SJCRH30 (cell line): ENCODE results near the gene ANKRD17. TPM values are rescaled to one million over a fixed set of nuclear protein-coding genes. Genes with fewer than 3 reads are reported as not detected.
A peak's percentile ranks its signal among the peaks of the same experiment; 100 is the strongest.

Experiments used
- DNase-seq, 2 experiments: peaks; one replicate each; pipeline ENCODE4 v3.0.0-alpha.2; 2015 to 2020
- H3K27ac ChIP-seq: fragments of 250-450 bp; sonication (Bioruptor Pico); 2 replicates; pipeline ENCODE4 v1.5.1; 2020; ENCODE audit warnings: mild to moderate bottlenecking, moderate library complexity
- H3K27me3 ChIP-seq: fragments of 250-450 bp; sonication (Bioruptor Pico); 2 replicates; pipeline ENCODE4 v1.5.1; 2020; ENCODE audit warnings: mild to moderate bottlenecking, moderate library complexity
- H3K36me3 ChIP-seq: fragments of 250-450 bp; sonication (Bioruptor Pico); 2 replicates; pipeline ENCODE4 v1.5.1; 2020; ENCODE audit warnings: mild to moderate bottlenecking, moderate library complexity
- H3K4me1 ChIP-seq: fragments of 250-450 bp; sonication (Bioruptor Pico); 2 replicates; pipeline ENCODE4 v1.5.1; 2020; ENCODE audit warnings: mild to moderate bottlenecking, moderate library complexity
- H3K4me3 ChIP-seq: fragments of 250-450 bp; sonication (Bioruptor Pico); 2 replicates; pipeline ENCODE4 v1.5.1; 2020; ENCODE audit warnings: mild to moderate bottlenecking, moderate library complexity
- H3K9me3 ChIP-seq: fragments of 250-450 bp; sonication (Bioruptor Pico); replicated peaks from 2 replicates; pipeline ENCODE4 v1.5.1; 2020; ENCODE audit warnings: mild to moderate bottlenecking, moderate library complexity
- total RNA-seq: library from RNA; depleted of rRNA; stranded (reverse); fragments of >200 nt; shearing (Covaris generic); gene quantifications from 2 replicates; pipeline ENCODE4 v1.2.3, GENCODE V29; 2014

Gene ANKRD17
- total RNA-seq, 1 experiment from 2014 or later = 82.3 TPM

DNA sequence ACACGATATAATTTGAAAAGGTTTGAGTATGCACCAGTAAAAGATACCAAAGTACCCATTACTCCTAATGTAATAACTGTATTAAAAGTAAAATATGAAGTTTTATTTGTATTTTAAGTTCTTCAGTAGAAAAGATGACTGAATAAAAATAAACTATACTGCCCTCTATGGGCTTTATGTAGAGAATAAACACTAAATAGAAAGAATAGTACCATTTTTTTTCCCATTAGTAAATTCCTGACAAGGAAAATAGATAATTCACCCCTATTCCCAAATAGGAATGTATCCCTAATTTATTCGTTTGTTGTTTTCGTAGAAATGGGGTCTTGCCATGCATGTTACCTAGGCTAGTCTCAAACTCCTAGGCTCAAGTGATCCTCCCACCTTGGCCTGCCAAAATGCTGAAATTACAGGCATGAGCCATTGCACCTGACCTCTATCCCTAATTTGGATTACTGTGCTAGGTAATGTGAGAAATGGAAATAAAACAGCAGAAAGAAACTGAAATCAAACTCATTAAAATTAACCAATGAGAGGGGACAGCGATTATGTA, 115.5 kb downstream of the ANKRD17 start:
- peaks cover 89% of the 10 kb centered on the region for H3K36me3 ChIP-seq
- H3K27ac ChIP-seq = no peak overlapping the region
- H3K9me3 ChIP-seq = no peaks in the 10 kb centered on the region
- peaks cover 17% of the 10 kb centered on the region for H3K4me1 ChIP-seq
- H3K27me3 ChIP-seq = no peaks in the 10 kb centered on the region
- no peak for DNase-seq
- H3K4me3 ChIP-seq = no peak overlapping the region

DNA sequence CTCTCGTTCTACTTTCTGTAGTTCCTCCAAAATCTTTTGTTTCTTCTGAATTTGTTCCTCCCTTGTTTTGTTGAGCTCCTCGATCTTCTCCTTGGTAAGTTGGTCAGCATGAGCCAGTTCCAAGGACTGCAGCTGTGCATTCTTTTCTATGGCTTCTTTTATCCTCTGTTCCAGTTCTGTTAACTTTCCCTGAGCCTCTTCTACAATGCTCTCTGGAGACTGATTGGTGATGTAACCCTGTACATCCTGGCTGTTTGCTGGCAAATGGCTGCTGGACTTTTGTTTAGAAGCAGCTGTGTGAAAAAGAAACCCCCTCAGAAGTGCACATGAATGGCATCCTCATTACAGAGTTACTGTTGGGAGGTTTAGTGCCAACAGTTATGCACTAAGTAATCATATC, 118.6 kb downstream of the ANKRD17 start:
- DNase-seq = peak; percentile 71 to 88
- Histone ChIP-seq H3K4me1 (peaks cover 17% of the 10 kb centered on the region), H3K27me3 (no peaks in the 10 kb centered on the region), H3K27ac (peak overlapping the region; percentile 66), H3K9me3 (no peaks in the 10 kb centered on the region), H3K36me3 (peaks cover 89% of the 10 kb centered on the region), H3K4me3 (no peak overlapping the region)

DNA sequence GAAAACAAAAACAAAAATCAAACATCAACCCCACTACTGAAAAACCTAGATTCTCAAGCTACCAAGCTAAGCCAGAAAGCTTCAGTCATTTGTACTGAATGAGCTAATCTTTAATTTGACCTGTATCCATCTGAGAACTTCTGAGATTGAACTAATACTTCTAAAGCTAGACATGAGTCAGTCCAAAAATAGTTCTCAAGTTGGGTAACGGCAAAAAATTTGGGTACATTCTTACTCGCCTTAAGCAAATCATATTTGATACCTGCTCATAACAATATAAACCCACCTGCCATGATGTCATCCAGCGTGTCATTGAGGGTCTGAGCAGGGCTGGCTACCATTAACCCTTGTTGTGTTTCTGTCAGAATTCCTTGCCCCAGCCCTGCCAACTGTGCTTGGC, 119.4 kb downstream of the ANKRD17 start:
- H3K4me3 ChIP-seq = no peak overlapping the region
- peaks cover 90% of the 10 kb centered on the region for H3K36me3 ChIP-seq

DNA sequence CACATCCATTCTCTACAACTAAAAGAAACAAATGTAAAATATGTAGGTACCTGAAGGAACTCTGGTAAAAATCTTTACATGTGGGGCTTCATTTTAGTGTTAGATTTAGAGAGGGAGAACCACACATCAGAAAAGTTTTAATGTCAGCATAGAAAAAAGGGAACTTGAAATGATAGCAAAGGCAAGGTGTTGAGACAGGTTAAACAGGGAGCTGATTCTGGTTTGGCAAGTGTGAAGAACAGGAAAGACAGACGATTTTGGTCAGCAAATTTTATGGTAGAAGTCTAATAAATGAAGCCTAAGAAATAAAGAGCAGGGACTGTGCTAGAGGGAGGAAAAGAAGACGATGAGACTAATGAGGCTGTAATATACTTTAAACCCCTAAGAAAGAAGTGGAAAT, 121.5 kb downstream of the ANKRD17 start:
- Histone ChIP-seq H3K27ac (no peak overlapping the region), H3K4me1 (peaks cover 17% of the 10 kb centered on the region), H3K27me3 (no peaks in the 10 kb centered on the region), H3K9me3 (no peaks in the 10 kb centered on the region), H3K4me3 (no peak overlapping the region), H3K36me3 (peaks cover 86% of the 10 kb centered on the region)
- DNase-seq = no peak

More for the DNA sequence above, 119.4 kb downstream of the ANKRD17 start:
- DNase-seq = no peak
- peaks cover 17% of the 10 kb centered on the region for H3K4me1 ChIP-seq
- H3K9me3 ChIP-seq = no peaks in the 10 kb centered on the region
- H3K27ac ChIP-seq = peak overlapping the region; percentile 66
- no peaks in the 10 kb centered on the region for H3K27me3 ChIP-seq

DNA sequence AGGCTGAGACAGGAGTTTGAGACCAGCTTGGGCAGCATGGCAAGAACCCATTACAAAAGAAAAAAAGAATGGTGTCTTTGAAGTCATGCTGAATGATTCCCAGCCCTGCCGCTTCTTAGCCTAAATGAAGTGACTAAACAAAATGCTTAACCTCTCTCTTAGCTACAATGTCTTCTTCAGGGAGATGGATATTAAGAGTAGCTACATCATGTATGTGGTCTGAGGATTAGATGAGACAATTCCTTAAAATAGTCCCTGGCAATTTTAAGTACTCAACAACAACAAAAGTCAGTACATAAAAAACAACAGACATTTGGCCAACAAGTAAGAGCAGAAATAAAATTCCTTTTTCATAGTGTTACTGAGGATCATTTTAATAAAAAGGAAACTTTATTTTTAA, 124.8 kb downstream of the ANKRD17 start:
- no peaks in the 10 kb centered on the region for H3K9me3 ChIP-seq
- DNase-seq = no peak
- H3K27me3 ChIP-seq = no peaks in the 10 kb centered on the region
- no peak overlapping the region for H3K27ac ChIP-seq
- H3K4me1 ChIP-seq = no peaks in the 10 kb centered on the region
- H3K4me3 ChIP-seq = no peak overlapping the region
- H3K36me3 ChIP-seq = peaks cover 85% of the 10 kb centered on the region

DNA sequence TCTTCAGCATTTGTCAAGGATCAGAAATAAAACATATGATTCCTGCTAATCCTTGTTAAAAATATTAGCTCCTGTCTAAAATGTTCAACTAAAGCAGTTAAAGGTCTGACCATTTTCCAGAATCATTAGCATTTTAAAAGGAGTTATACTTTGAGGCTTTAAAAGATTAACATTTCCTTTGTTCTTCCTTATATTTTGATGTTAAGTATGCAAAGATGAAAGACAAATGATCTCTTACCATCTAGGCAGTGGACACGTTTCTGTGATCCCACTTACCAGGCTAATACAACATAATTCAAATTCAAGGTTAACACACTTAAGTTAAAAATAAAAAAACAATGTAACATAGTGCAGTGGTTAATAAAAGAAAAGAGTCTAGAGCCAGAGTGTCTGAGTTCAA, 127.3 kb downstream of the ANKRD17 start:
- no peak overlapping the region for H3K27ac ChIP-seq
- no peak overlapping the region for H3K4me3 ChIP-seq
- H3K27me3 ChIP-seq = no peaks in the 10 kb centered on the region
- H3K4me1 ChIP-seq = no peaks in the 10 kb centered on the region
- H3K9me3 ChIP-seq = no peaks in the 10 kb centered on the region
- DNase-seq = no peak
- peaks cover 86% of the 10 kb centered on the region for H3K36me3 ChIP-seq

DNA sequence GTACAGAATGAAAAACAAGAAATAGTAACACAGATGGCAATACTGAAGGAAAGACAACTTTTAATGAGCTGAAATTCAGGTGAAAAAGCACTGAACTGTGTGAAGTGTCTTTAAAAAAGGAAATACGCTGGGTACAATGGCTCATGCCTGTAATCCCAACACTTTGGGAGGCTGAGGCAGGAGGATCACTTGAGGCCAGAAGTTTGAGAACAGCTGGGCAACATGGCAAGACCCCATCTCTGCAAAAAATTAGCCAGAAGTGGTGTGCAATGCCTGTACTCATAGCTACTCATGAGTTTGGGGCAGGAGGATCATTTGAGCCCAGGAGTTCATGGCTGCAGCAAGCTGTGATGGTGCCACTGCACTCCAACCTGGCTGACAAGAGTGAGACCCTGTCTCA, 129.3 kb downstream of the ANKRD17 start:
- DNase-seq = no peak
- no peaks in the 10 kb centered on the region for H3K4me1 ChIP-seq
- peaks cover 83% of the 10 kb centered on the region for H3K36me3 ChIP-seq
- H3K9me3 ChIP-seq = no peaks in the 10 kb centered on the region
- H3K27ac ChIP-seq = no peak overlapping the region
- H3K4me3 ChIP-seq = no peak overlapping the region
- no peaks in the 10 kb centered on the region for H3K27me3 ChIP-seq

DNA sequence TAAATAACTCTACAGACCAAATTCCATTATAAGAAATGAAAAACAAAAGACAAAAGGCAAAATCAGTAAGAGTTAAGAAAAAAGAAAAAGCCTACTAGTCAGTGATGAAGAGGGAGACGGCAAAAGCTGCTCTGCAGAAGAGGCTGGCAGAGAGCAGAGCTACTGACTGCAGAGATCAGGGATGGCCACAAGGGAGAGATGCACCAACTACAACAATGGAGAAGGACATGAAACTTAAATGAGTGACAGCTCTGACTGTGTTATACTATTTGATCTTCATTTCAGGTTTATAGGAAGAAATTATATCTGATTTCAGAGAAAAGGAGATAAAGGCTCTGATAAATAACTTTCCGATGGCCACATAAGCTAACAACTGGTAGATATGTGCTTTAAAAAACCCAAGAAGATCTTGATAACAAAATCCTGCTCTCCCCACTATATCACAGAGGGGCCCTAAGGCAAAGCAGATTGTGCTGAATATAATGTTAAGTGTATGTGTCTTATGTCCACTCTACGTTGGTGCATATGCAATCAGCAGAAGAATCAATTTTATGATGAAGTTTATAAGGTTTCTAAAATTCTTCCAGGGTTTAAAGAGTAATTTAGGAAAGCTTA, 130.7 kb downstream of the ANKRD17 start:
- H3K36me3 ChIP-seq = peaks cover 86% of the 10 kb centered on the region
- H3K27ac ChIP-seq = no peak overlapping the region
- no peaks in the 10 kb centered on the region for H3K4me1 ChIP-seq
- DNase-seq = no peak
- H3K9me3 ChIP-seq = no peaks in the 10 kb centered on the region
- no peak overlapping the region for H3K4me3 ChIP-seq
- no peaks in the 10 kb centered on the region for H3K27me3 ChIP-seq

DNA sequence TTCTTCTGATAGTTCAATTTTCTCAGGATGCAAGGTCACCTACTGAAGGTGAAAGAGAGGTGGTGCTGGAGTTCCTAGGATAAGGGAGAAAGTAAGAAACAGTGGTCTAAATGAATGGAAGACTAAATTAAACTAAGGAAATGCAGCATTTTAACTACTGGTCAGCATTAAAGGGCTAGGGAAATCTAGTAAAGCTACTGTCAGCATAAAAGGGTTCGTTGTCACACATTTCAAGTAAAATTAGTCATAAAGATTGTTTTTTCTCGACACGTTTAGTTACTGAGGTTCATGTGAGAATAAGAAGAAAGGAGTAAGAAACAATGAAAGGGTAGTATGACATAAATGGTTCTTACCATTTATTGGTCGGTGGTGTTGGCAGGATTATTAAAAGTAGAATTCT, 149.1 kb downstream of the ANKRD17 start:
- Histone ChIP-seq H3K4me3 (no peak overlapping the region), H3K27me3 (no peaks in the 10 kb centered on the region), H3K9me3 (no peaks in the 10 kb centered on the region), H3K4me1 (no peaks in the 10 kb centered on the region), H3K36me3 (peaks cover 85% of the 10 kb centered on the region), H3K27ac (no peak overlapping the region)
- DNase-seq = no peak

DNA sequence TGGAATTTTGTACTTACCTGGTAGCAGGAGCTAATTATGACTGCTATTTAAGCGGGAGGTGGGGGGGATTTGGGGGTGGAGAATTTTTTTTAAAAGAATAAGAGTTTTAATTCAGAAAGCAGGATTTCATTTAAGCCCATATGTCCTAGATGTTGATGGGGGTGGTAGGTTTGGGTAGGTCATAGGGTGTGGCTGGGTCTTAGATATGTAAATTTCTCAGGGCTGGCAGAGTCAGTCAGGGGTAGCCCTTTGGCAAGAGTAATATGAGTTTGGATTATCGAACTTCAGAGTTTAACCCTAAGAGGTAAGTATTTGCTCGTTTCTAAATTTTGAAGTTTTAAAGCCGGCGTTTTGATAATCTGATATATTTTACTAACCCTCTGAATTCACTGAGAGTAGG, 153.9 kb downstream of the ANKRD17 start:
- DNase-seq = no peak
- Histone ChIP-seq H3K9me3 (no peaks in the 10 kb centered on the region), H3K4me3 (no peak overlapping the region), H3K27me3 (no peaks in the 10 kb centered on the region), H3K4me1 (no peaks in the 10 kb centered on the region), H3K36me3 (peaks cover 80% of the 10 kb centered on the region), H3K27ac (no peak overlapping the region)

DNA sequence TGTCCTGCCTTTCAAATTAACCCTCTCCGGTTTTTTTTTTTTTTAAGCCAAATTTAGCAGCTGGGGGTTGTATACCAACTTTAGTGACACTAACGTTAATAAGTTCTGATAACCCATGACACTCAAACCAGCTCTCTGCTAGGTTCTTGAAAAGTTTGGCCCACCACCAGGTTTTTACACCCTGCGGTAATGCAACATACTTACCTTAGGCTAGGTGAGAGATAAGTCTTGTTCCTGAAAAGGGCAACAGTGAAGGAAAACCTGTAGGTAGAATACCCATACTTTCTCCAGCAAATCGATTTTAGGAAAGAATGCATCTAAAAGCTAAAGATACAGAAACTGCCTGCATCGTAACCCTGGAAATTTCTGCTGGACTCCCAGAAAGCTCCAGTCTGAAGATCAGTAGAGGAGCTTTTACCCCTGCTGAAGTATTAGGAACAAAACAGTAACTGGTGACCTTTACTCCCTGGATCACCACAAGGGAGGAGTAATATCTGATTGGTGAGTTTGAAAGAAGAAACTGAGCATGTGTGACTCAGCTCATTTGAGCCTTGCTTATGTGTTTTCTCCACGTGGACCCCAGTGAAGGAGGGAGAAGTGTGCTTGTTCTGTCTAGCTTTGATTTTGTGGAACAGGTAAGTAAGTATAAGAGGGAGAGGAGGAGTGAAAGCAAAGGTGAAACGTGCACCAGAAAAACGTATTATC, 154.6 kb downstream of the ANKRD17 start:
- H3K27me3 ChIP-seq = no peaks in the 10 kb centered on the region
- peaks cover 73% of the 10 kb centered on the region for H3K36me3 ChIP-seq
- no peak for DNase-seq
- H3K27ac ChIP-seq = no peak overlapping the region
- H3K4me1 ChIP-seq = no peaks in the 10 kb centered on the region
- H3K9me3 ChIP-seq = no peaks in the 10 kb centered on the region
- no peak overlapping the region for H3K4me3 ChIP-seq

DNA sequence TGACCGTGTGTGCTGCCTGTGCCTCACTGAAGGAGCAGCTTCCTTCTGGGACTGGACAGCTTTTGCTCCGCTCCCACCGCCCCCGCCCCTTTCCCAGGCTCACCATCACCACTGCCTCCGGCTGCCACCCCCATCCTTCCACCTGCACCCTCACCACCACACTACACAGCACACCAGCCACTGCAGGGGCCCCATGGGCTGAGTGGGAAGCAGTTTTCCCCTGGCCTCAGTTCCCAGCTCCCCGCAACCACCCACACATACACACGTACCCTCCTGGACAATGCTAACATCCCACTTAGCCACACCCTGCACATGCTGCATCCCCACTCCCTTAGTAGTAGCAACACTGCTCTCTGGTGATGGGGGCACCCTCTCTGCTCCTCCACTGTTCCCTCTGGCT, 159.5 kb downstream of the ANKRD17 start:
- Histone ChIP-seq H3K9me3 (no peaks in the 10 kb centered on the region), H3K4me1 (no peaks in the 10 kb centered on the region), H3K27ac (no peak overlapping the region), H3K36me3 (peaks cover 79% of the 10 kb centered on the region), H3K27me3 (no peaks in the 10 kb centered on the region), H3K4me3 (no peak overlapping the region)
- DNase-seq = no peak

DNA sequence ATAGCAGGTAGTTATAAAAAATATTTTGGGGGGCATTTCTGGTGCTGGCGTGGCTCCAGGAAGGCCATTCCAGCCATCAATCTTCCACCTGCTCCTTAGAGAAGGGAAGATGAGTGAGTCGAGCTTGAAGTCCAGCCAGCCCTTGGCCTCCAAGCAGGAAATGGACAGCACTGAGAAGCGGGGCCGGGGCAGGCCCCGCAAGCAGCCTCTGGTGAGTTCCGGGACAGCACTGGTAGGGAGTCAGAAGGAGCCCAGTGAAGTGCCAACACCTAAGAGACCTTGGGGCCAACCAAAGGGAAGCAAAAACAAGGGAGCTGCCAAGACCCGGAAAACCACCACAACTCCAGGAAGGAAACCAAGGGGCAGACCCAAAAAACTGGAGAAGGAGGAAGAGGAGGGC, 159.9 kb downstream of the ANKRD17 start:
- Histone ChIP-seq H3K4me3 (no peak overlapping the region), H3K27me3 (no peaks in the 10 kb centered on the region), H3K27ac (no peak overlapping the region), H3K9me3 (no peaks in the 10 kb centered on the region), H3K36me3 (peaks cover 79% of the 10 kb centered on the region), H3K4me1 (no peaks in the 10 kb centered on the region)
- no peak for DNase-seq

DNA sequence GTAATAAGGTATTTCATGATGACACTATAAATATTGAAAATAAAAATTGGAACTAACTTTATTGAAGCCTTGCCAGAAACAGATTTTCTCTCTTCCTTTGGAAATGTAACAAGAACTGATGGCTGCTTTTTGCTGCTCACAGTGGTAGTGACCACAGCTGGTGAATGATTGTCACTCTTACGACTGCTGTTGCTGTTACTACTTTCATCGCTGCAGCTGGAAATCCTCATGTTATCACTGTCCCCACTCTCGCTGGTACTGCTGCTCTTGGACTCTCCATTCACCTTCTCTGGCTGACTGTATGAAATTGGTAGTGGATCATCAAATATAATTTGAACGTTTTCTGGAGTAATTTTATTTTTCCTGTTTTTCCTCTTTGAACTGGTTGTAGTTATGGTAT, 160.6 kb downstream of the ANKRD17 start:
- Histone ChIP-seq H3K4me3 (no peak overlapping the region), H3K36me3 (peaks cover 77% of the 10 kb centered on the region), H3K9me3 (no peaks in the 10 kb centered on the region), H3K27ac (no peak overlapping the region), H3K27me3 (no peaks in the 10 kb centered on the region), H3K4me1 (no peaks in the 10 kb centered on the region)
- no peak for DNase-seq

DNA sequence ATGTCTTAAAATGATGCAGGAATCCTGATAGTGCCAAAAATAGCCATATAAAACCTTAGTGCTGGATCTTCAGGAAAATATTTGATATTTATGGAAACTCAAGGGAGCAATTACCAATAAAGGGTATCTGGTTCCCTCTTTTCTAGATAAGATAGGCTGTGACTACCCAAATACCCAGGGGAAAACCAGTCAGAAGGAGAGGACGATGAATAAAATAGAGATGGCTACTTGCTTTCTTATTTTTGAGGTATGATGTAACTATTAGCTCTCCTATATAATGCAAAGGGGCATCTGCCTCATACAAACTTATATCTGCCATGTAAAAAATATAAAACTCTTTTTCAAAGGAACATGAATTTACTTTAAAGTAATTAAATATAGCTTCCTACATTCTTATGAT, 165.7 kb downstream of the ANKRD17 start:
- Histone ChIP-seq H3K36me3 (peaks cover 85% of the 10 kb centered on the region), H3K4me1 (no peaks in the 10 kb centered on the region)

DNA sequence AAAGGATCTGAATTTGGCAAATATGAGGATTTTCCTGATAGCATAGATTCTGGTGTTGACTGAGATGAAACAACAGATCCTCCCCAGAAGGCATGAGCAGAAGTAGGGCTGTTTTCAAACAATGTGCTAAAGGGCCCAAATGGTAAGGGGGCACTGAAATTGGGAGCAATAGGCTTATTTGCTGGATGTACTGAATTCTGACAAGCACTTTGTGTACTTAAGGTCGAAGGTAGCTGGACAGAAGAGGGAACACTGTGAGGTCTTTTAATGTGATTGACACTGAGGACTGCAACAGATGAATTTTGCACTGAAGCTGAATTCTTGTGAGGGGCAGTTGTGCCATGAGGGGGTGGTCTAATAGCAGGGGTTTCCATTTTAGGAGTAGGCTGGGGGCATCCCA, 167.9 kb downstream of the ANKRD17 start:
- Histone ChIP-seq H3K9me3 (no peaks in the 10 kb centered on the region), H3K36me3 (peaks cover 78% of the 10 kb centered on the region), H3K4me3 (no peak overlapping the region), H3K27ac (no peak overlapping the region), H3K4me1 (no peaks in the 10 kb centered on the region), H3K27me3 (no peaks in the 10 kb centered on the region)
- no peak for DNase-seq

More for the DNA sequence above, 165.7 kb downstream of the ANKRD17 start:
- no peak for DNase-seq
- Histone ChIP-seq H3K9me3 (no peaks in the 10 kb centered on the region), H3K27ac (no peak overlapping the region), H3K27me3 (no peaks in the 10 kb centered on the region), H3K4me3 (no peak overlapping the region)
